Measurements from ENCODE around the gene TFF3.

- TF ChIP-seq POLR2A (IDR thresholded peaks at IDR 0.05; ENCODE audit: low read depth) (no peak), CTCF (IDR thresholded peaks at IDR 0.05) (no peak)
Measured at GRCh38 chr21:42341776-42342542, 26.8 kb upstream of the TFF3 start.
